Endothelial cell of umbilical vein (primary cell): Measurements from ENCODE around the gene ACBD3. TPM values are rescaled to one million over a fixed set of nuclear protein-coding genes. Genes with fewer than 3 reads are reported as not detected.

ENCODE experiments used
- BruUV-seq: library from RNA; stranded (reverse); fragments of 400-500 nt; replicated peaks from 2 replicates; lab custom pipeline; 2021; lab: Mats Ljungman, UMichigan
- CTCF ChIA-PET: fragments of 300-600, 350-600 bp; sonication (Branson Sonifier 250); formaldehyde crosslinking; loops from one replicate; lab custom pipeline; 2021; ENCODE audit warnings: antibody characterized with exemption, inconsistent platforms; lab: Charles Lee
- POLR2A ChIA-PET: fragments of 300-600, 350-600 bp; sonication (Branson Sonifier 250); formaldehyde crosslinking; loops from one replicate; lab custom pipeline; 2021; ENCODE audit warnings: antibody characterized with exemption, inconsistent platforms; lab: Charles Lee
- DNase-seq: peaks from one replicate; pipeline ENCODE4 v3.0.0-alpha.2; 2011; ENCODE audit warnings: low read depth, low spot score
- FAIRE-seq: peaks from 2 replicates; lab custom pipeline; 2011; peaks lifted over from hg19 to GRCh38; lab: Jason Lieb, UNC
- H2AFZ ChIP-seq: 2 replicates; pipeline ENCODE4 v1.6.0; 2012; ENCODE audit warnings: low read depth, low read length, control low read depth, inconsistent platforms
- H3K27ac ChIP-seq: 2 replicates; pipeline ENCODE4 v1.5.1; 2011; ENCODE audit warnings: low read depth, mild to moderate bottlenecking, control low read depth, low read length, moderate library complexity; ENCODE audit not compliant: insufficient read depth
- H3K27me3 ChIP-seq, 2 experiments: 2 replicates each; pipeline versions ENCODE4 v1.6.0 to v1.6.1; 2011; ENCODE audit warnings: low read length in 2 of 2, mixed read lengths in 1 of 2; ENCODE audit not compliant: control insufficient read depth in 2 of 2, insufficient read depth in 2 of 2
- H3K36me3 ChIP-seq, 2 experiments: 2 replicates in 1 of 2; 3 replicates in 1 of 2; pipeline ENCODE4 v1.5.1; 2011; ENCODE audit warnings: low read length in 2 of 2, mild to moderate bottlenecking in 1 of 2, moderate library complexity in 1 of 2; ENCODE audit not compliant: control insufficient read depth in 2 of 2, insufficient read depth in 2 of 2; ENCODE audit errors: extremely low read depth in 1 of 2
- H3K4me1 ChIP-seq: 3 replicates; pipeline ENCODE4 v1.5.1; 2011; ENCODE audit warnings: mild to moderate bottlenecking, low read length; ENCODE audit not compliant: control insufficient read depth, insufficient read depth; ENCODE audit errors: extremely low read depth
- H3K4me2 ChIP-seq: 2 replicates; pipeline ENCODE4 v1.6.1; 2011; ENCODE audit warnings: low read length, control low read depth, mixed read lengths; ENCODE audit not compliant: insufficient read depth
- H3K4me3 ChIP-seq, 3 experiments: fragments of 200-600 bp in 1 of 3; sonication (generic), shearing (Covaris generic) in 1 of 3; replicated peaks in 1 of 3; 2 replicates each; pipeline ENCODE4 v1.5.1; 2011 to 2016; ENCODE audit warnings: control low read depth in 3 of 3, low read length in 3 of 3, mild to moderate bottlenecking in 2 of 3, inconsistent platforms in 1 of 3, low read depth in 1 of 3, moderate library complexity in 1 of 3; ENCODE audit not compliant: insufficient read depth in 1 of 3
- H3K79me2 ChIP-seq: 2 replicates; pipeline ENCODE4 v1.6.0; 2012; ENCODE audit warnings: low read length, inconsistent platforms; ENCODE audit not compliant: control insufficient read depth, insufficient read depth
- H3K9ac ChIP-seq: replicated peaks from 2 replicates; pipeline ENCODE3; 2011; ENCODE audit warnings: low read length, control low read depth; ENCODE audit not compliant: insufficient read depth; ENCODE audit errors: extremely low read depth
- H3K9me1 ChIP-seq: replicated peaks from 3 replicates; pipeline ENCODE4 v1.6.0; 2011; ENCODE audit warnings: mild to moderate bottlenecking, low read length; ENCODE audit not compliant: control insufficient read depth, insufficient read depth; ENCODE audit errors: extremely low read depth
- H3K9me3 ChIP-seq: replicated peaks from 2 replicates; pipeline ENCODE4 v1.5.1; 2012; ENCODE audit warnings: low read length, inconsistent platforms; ENCODE audit not compliant: control insufficient read depth, insufficient read depth
- H4K20me1 ChIP-seq: replicated peaks from 2 replicates; pipeline ENCODE3; 2011; ENCODE audit warnings: mild to moderate bottlenecking, low read length; ENCODE audit not compliant: control insufficient read depth, insufficient read depth; ENCODE audit errors: extremely low read depth
- CTCF ChIP-seq, 2 donors: IDR thresholded peaks; 1 replicate in 1 of 2; 2 replicates in 1 of 2; pipeline ENCODE4 v1.5.1; 2011; ENCODE audit warnings: low read length in 2 of 2, mild to moderate bottlenecking in 2 of 2, moderate library complexity in 2 of 2, control low read depth in 1 of 2, inconsistent platforms in 1 of 2, low read depth in 1 of 2; ENCODE audit not compliant: insufficient read depth in 1 of 2; ENCODE audit errors: extremely low read depth in 1 of 2
- EZH2 ChIP-seq: IDR thresholded peaks from 2 replicates; pipeline ENCODE4 v1.6.1; 2012; ENCODE audit warnings: borderline replicate concordance, low read depth, mild to moderate bottlenecking, moderate library complexity, low read length, inconsistent platforms; ENCODE audit not compliant: severe bottlenecking
- FOS ChIP-seq: IDR thresholded peaks from 2 replicates; pipeline ENCODE4 v1.6.1; 2011; ENCODE audit warnings: mild to moderate bottlenecking, low read length, moderate library complexity, borderline replicate concordance; ENCODE audit not compliant: insufficient read depth
- GATA2 ChIP-seq: IDR thresholded peaks from 2 replicates; pipeline ENCODE4 v1.7.0; 2011; ENCODE audit warnings: low read depth, mild to moderate bottlenecking, moderate library complexity, mixed read lengths, low read length; ENCODE audit not compliant: insufficient read length, insufficient read depth
- JUN ChIP-seq: IDR thresholded peaks from 2 replicates; pipeline ENCODE4 v1.6.1; 2011; ENCODE audit warnings: borderline replicate concordance, low read depth; ENCODE audit not compliant: insufficient read length, insufficient read depth
- MYC ChIP-seq: IDR thresholded peaks from one replicate; pipeline ENCODE4 v1.6.1; 2011; ENCODE audit warnings: mild to moderate bottlenecking, low read depth, low read length
- POLR2A ChIP-seq: IDR thresholded peaks from 2 replicates; pipeline ENCODE4 v1.6.1; 2012; ENCODE audit warnings: low read depth, mild to moderate bottlenecking, control low read depth, low read length
- dilution Hi-C: fragments of 300-500 bp; cut with MboI; formaldehyde crosslinking; loops from one replicate; pipeline ENCODE4 v1.15.0; 2019; ENCODE audit warnings: low sequenced_read_pairs; ENCODE audit not compliant: extremely low pct_ligation_motif_present
- intact Hi-C: fragments of 100-400 bp; cut with micrococcal nuclease; formaldehyde crosslinking; loops from one replicate; pipeline ENCODE4 v1.10.0; 2022
- polyA plus RNA-seq, 4 experiments: library from polyadenylated mRNA; depleted of rRNA in 3 of 4; stranded (reverse) in 3 of 4; unstranded in 1 of 4; fragments of >200 nt; gene quantifications; 2 replicates each; pipeline versions ENCODE4 v1.2.1 to v1.2.3, GENCODE V29; 2011 to 2012; ENCODE audit warnings: missing spikeins in 1 of 4
- total RNA-seq: library from RNA; stranded (reverse); gene quantifications from 2 replicates; pipeline ENCODE4 v1.2.3, GENCODE V29; 2021

The ACBD3 gene
- total and polyA plus RNA-seq, 2 donors (not counting 3 experiments of a cell fraction or from before 2014, with no cell fraction given): 12.3 to 36.4 TPM

GRCh38 chr1:226135709-226136108 lies 50.8 kb downstream of the ACBD3 start:
- intact Hi-C loops (no loop called here), dilution Hi-C loops (no loop called here)
- FAIRE-seq (no peak), DNase-seq (no peak)
- Histone ChIP-seq H3K4me2 (no peak overlapping the region), H3K27ac (no peak overlapping the region), H3K9me1 (no peaks in the 10 kb centered on the region), H2AFZ (no peak overlapping the region), H3K9ac (no peak overlapping the region), H3K36me3 (no peaks in the 10 kb centered on the region), H4K20me1 (no peaks in the 10 kb centered on the region), H3K4me3 (no peak overlapping the region), H3K9me3 (no peaks in the 10 kb centered on the region), H3K27me3 (peaks cover 0 to 5% of the 10 kb centered on the region in 2 experiments), H3K79me2 (no peaks in the 10 kb centered on the region), H3K4me1 (no peaks in the 10 kb centered on the region)
- no TSS peak for BruUV-seq
- POLR2A ChIA-PET: no interaction called here
- TF ChIP-seq JUN (no peak), CTCF (IDR thresholded peaks at IDR 0.05; ENCODE audit: extremely low read depth in 1 of 2, insufficient read depth in 1 of 2, low read depth in 1 of 2, low read length in 2 of 2) (no peak), MYC (no peak), POLR2A (no peak), EZH2 (no peak), FOS (no peak), GATA2 (no peak)
- CTCF ChIA-PET: interaction anchor here (1.0 to 1.9 kb wide), 6 partner anchors 10 to 197 kb away, joined by 3 to 11 read pairs (median 5); no protein-coding TSS in a partner anchor
